OCI-LY1 (cell line): ENCODE results near the gene PRLH.

ENCODE experiments used
- CTCF ChIP-seq: fragments of 200-600 bp; sonication (generic), shearing (Covaris generic); IDR thresholded peaks from 2 replicates; pipeline ENCODE4 v1.5.1; 2017; ENCODE audit warnings: mild to moderate bottlenecking, antibody characterized with exemption, low read length, moderate library complexity, mixed read lengths
- EZH2 ChIP-seq: fragments of 200-600 bp; sonication (generic), shearing (Covaris generic); IDR thresholded peaks from 2 replicates; pipeline ENCODE4 v1.8.0; 2017; ENCODE audit warnings: borderline replicate concordance, mixed run types, mild to moderate bottlenecking, antibody characterized with exemption, low read length, moderate library complexity, mixed read lengths

- no peak for TF ChIP-seq CTCF
- no peak for TF ChIP-seq EZH2
Measured at GRCh38 chr2:237551071-237551574, 15.3 kb upstream of the PRLH start.
